Sigmoid colon (tissue), 7 donors: ENCODE results near the gene CEP57L1. TPM values are rescaled to one million over a fixed set of nuclear protein-coding genes. Genes with fewer than 3 reads are reported as not detected.

Experiments used
- DNase-seq: peaks from one replicate; pipeline ENCODE4 v3.0.0-alpha.2; 2019
- H3K27ac ChIP-seq, 4 donors: fragments of 200-600 bp; sonication (generic); one replicate each; pipeline ENCODE4 v1.5.1; 2016 to 2019; ENCODE audit warnings: mild to moderate bottlenecking in 1 of 4
- H3K27me3 ChIP-seq, 3 donors: fragments of 200-600 bp; sonication (generic); one replicate each; pipeline ENCODE4 v1.5.1; 2019; ENCODE audit warnings: mild to moderate bottlenecking in 1 of 3
- H3K36me3 ChIP-seq, 4 donors: fragments of 200-600 bp; sonication (generic); one replicate each; pipeline ENCODE4 v1.5.1; 2016 to 2019
- H3K4me1 ChIP-seq, 4 donors: fragments of 200-600 bp; sonication (generic); one replicate each; pipeline ENCODE4 v1.5.1; 2017 to 2019
- H3K4me3 ChIP-seq, 4 donors: fragments of 200-600 bp; sonication (generic); one replicate each; pipeline ENCODE4 v1.5.1; 2017 to 2019; ENCODE audit warnings: mild to moderate bottlenecking in 2 of 4, moderate library complexity in 1 of 4
- H3K9me3 ChIP-seq, 4 donors: fragments of 200-600 bp in 3 of 4; sonication (generic) in 3 of 4; one replicate each; pipeline versions ENCODE4 v1.5.1 to v1.6.1; 2013 to 2019
- CTCF ChIP-seq, 4 experiments: fragments of 450-650 bp in 3 of 4; fragments of 200-600 bp in 1 of 4; IDR thresholded peaks; one replicate each; pipeline ENCODE4 v1.5.1; 2016 to 2019; ENCODE audit warnings: antibody characterized with exemption in 4 of 4, mild to moderate bottlenecking in 3 of 4, moderate library complexity in 2 of 4
- EP300 ChIP-seq, 4 donors: sonication (generic); formaldehyde crosslinking; IDR thresholded peaks; one replicate each; pipeline ENCODE4 v1.6.1; 2017; ENCODE audit warnings: antibody characterized with exemption in 4 of 4
- POLR2A ChIP-seq, 2 donors: fragments of 450-650 bp; IDR thresholded peaks; one replicate each; pipeline ENCODE4 v1.6.1; 2016; ENCODE audit warnings: antibody characterized with exemption in 2 of 2, mild to moderate bottlenecking in 2 of 2, moderate library complexity in 2 of 2
- POLR2AphosphoS5 ChIP-seq, 4 donors: sonication (generic); formaldehyde crosslinking; IDR thresholded peaks; one replicate each; pipeline ENCODE4 v1.6.1; 2017; ENCODE audit warnings: antibody characterized with exemption in 4 of 4
- WGBS, 2 donors: extraction: QIAGEN DNeasy Blood & Tissue Kit; methylation state at CpG; one replicate each; pipeline ENCODE4 v1.1.7; 2013; 5-methylcytosine and 5-hydroxymethylcytosine counted together
- intact Hi-C: fragments of 100-400 bp; cut with DNase I; formaldehyde crosslinking; loops from one replicate; pipeline ENCODE4 v1.15.1; 2023
- polyA plus RNA-seq, 3 donors: library from polyadenylated mRNA; stranded (reverse); fragments of 200-250 nt; gene quantifications; one replicate each; pipeline ENCODE4 v1.2.3, GENCODE V29; 2013
- total RNA-seq, 4 donors: library from RNA; depleted of rRNA; stranded (reverse); fragments of >200 nt; gene quantifications; one replicate each; pipeline ENCODE4 v1.1.0, GENCODE V29; 2016
- donor health status: healthy with polysubstance abuse.
- donor health status: Bipolar disorder and iron deficiency.
- donor health status: healthy.

The CEP57L1 gene
- total and polyA plus RNA-seq, 7 donors = 5.4 to 21.0 (median 12.6) TPM

- no peak for TF ChIP-seq POLR2AphosphoS5 (IDR thresholded peaks at IDR 0.05)
- TF ChIP-seq EP300 (IDR thresholded peaks at IDR 0.05) = no peak
- TF ChIP-seq CTCF (IDR thresholded peaks at IDR 0.05) = no peak
- no peak for TF ChIP-seq POLR2A (IDR thresholded peaks at IDR 0.05)
- H3K27ac ChIP-seq = no peak overlapping the region
- no peaks in the 10 kb centered on the region for H3K36me3 ChIP-seq
- intact Hi-C loops = no loop called here
- no peak overlapping the region for H3K4me3 ChIP-seq
- H3K27me3 ChIP-seq = no peaks in the 10 kb centered on the region
- no peaks in the 10 kb centered on the region for H3K9me3 ChIP-seq
- DNase-seq = no peak
- WGBS, 2 donors = 11 to 61% methylated on average over 1 of the region's 1 CpG
- peaks cover 0 to 8% (median 3%) of the 10 kb centered on the region in 4 donors for H3K4me1 ChIP-seq
These were observed 99.6 kb downstream of the CEP57L1 start for GRCh38 chr6:109194880-109195279.

GRCh38 chr6:109197061-109197460 is 101.8 kb downstream of the CEP57L1 start:
- Histone ChIP-seq H3K4me1 (peaks cover 0 to 8% (median 3%) of the 10 kb centered on the region in 4 donors), H3K9me3 (no peaks in the 10 kb centered on the region), H3K27me3 (no peaks in the 10 kb centered on the region), H3K36me3 (no peaks in the 10 kb centered on the region), H3K4me3 (no peak overlapping the region), H3K27ac (no peak overlapping the region)
- TF ChIP-seq CTCF (IDR thresholded peaks at IDR 0.05) = no peak
- no peak for TF ChIP-seq POLR2AphosphoS5 (IDR thresholded peaks at IDR 0.05)
- no peak for TF ChIP-seq POLR2A (IDR thresholded peaks at IDR 0.05)
- no peak for TF ChIP-seq EP300 (IDR thresholded peaks at IDR 0.05)
- no peak for DNase-seq
- 20 to 23% methylated on average over 1 of the region's 1 CpG for WGBS, 2 donors
- intact Hi-C loops = no loop called here

- TF ChIP-seq POLR2A (IDR thresholded peaks at IDR 0.05) (no peak), POLR2AphosphoS5 (IDR thresholded peaks at IDR 0.05) (no peak), EP300 (IDR thresholded peaks at IDR 0.05) (no peak), CTCF (IDR thresholded peaks at IDR 0.05) (no peak)
- Histone ChIP-seq H3K4me1 (no peaks in the 10 kb centered on the region), H3K9me3 (no peaks in the 10 kb centered on the region), H3K27ac (no peak overlapping the region), H3K4me3 (no peak overlapping the region), H3K36me3 (no peaks in the 10 kb centered on the region), H3K27me3 (no peaks in the 10 kb centered on the region)
- DNase-seq = no peak
- 87 to 91% methylated on average over 5 of the region's 5 CpGs for WGBS, 2 donors
- intact Hi-C loops = no loop called here
These were observed 107.3 kb downstream of the CEP57L1 start for GRCh38 chr6:109202409-109203264.

GRCh38 chr6:109204511-109204910 is 109.2 kb downstream of the CEP57L1 start:
- no peak for DNase-seq
- 93 to 97% methylated on average over 3 of the region's 3 CpGs for WGBS, 2 donors
- intact Hi-C loops = no loop called here

More at GRCh38 chr6:109204511-109204910, 109.2 kb downstream of the CEP57L1 start:
- H3K36me3 ChIP-seq = no peaks in the 10 kb centered on the region
- H3K9me3 ChIP-seq = no peaks in the 10 kb centered on the region
- no peaks in the 10 kb centered on the region for H3K27me3 ChIP-seq
- H3K4me1 ChIP-seq = no peaks in the 10 kb centered on the region
- H3K4me3 ChIP-seq = no peak overlapping the region
- TF ChIP-seq POLR2AphosphoS5 (IDR thresholded peaks at IDR 0.05) (no peak), POLR2A (IDR thresholded peaks at IDR 0.05) (no peak), CTCF (IDR thresholded peaks at IDR 0.05) (no peak), EP300 (IDR thresholded peaks at IDR 0.05) (no peak)
- no peak overlapping the region for H3K27ac ChIP-seq
